Cardiac atrium fibroblast (primary cell): Measurements from ENCODE around the gene SUV39H2. TPM values are rescaled to one million over a fixed set of nuclear protein-coding genes. Genes with fewer than 3 reads are reported as not detected.

Experiments used
- total RNA-seq: library from RNA; depleted of rRNA; stranded (reverse); fragments of >200 nt; gene quantifications from 2 replicates; pipeline ENCODE4 v1.2.3, GENCODE V29; 2015

Gene SUV39H2
- 6.1 and 9.7 TPM in 2 replicates for total RNA-seq

DNA sequence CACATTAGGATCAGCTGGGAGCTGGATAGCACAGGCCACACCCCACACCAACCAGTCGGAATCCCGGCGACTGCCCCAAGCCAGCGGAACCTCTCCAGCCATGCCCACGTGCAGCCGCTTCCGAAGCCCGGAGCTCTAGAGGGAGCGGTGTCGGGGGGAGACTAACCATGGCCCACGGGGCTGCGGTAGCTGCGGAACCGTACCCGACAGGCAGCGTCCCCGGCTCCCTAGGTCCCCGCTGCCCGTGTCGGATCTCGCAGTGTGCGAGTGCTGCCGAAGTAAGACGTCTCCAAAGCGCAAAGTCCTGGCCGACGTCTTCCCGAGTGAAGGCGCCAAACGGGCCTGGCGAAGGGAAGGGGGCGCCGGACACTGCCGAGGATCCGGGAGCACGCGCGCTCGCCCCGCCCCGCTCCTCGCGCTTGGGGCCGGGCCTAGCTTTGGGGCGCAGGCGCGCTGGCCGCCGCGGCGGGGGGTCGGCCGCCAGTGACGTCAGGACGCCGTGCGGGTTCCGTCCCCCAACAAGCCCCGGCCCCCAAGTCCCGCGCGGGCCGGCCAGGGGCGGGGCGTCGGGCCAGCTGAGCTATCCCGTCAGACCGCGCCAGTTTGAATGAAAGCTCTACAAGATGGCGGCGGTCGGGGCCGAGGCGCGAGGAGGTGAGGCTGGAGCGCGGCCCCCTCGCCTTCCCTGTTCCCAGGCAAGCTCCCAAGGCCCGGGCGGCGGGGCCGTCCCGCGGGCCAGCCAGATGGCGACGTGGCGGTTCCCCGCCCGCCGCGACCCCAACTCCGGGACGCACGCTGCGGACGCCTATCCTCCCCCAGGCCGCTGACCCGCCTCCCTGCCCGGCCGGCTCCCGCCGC is at the start of gene SUV39H2:
TSS of gene SUV39H2 (plus strand) at position 601 of the 858 bp plus-strand sequence. CDS start at position 624, 23 bp downstream.

GRCh38 chr10:14837757-14838581 is 40.7 kb upstream of the SUV39H2 start, which contains the start of the genes CDNF, HSPA14 and MSANTD7:
CDNF (minus strand) TSS chr10:14838037; CDS start chr10:14837946, 91 bp downstream.
HSPA14 (plus strand) TSS chr10:14838306; CDS start chr10:14838403, 97 bp downstream.
MSANTD7 (plus strand) TSS chr10:14838306; CDS start chr10:14842285, 3,979 bp downstream.

Other genes starting within 250 kb of the SUV39H2 start
- gene FAM107B, start 104.0 kb upstream of the SUV39H2 start, total RNA-seq: 7.9 and 15.3 TPM in 2 replicates
- gene CDNF, start 40.8 kb upstream of the SUV39H2 start, total RNA-seq: 0.36 and 3.6 TPM in 2 replicates
- 7.0 and 9.2 TPM in 2 replicates for gene HSPA14, start 40.6 kb upstream of the SUV39H2 start, total RNA-seq
- 10.3 and 15.1 TPM in 2 replicates for gene MSANTD7, start 40.6 kb upstream of the SUV39H2 start, total RNA-seq
- gene DCLRE1C, start 75.2 kb downstream of the SUV39H2 start, total RNA-seq: 4.2 and 4.3 TPM in 2 replicates
- gene MEIG1, start 80.5 kb downstream of the SUV39H2 start, total RNA-seq: not detected in 2 replicates
- under 0.01 and 1.6 TPM in 2 replicates for gene OLAH, start 165.1 kb downstream of the SUV39H2 start, total RNA-seq
- 0.16 and 0.18 TPM in 2 replicates for gene ACBD7, start 209.9 kb downstream of the SUV39H2 start, total RNA-seq
- gene RPP38, start 218.5 kb downstream of the SUV39H2 start, total RNA-seq: 9.7 and 19.3 TPM in 2 replicates